Psoas muscle (tissue), 8 donors: ENCODE measurements around the gene F9. TPM values are rescaled to one million over a fixed set of nuclear protein-coding genes. Genes with fewer than 3 reads are reported as not detected.

Experiments used
- ATAC-seq, 4 donors: fragments of 200-7000 bp; cut with Tn5 transposase; one replicate each; pipeline ENCODE4 v1.9.1; 2020; ENCODE audit warnings: moderate library complexity in 3 of 4, mild to moderate bottlenecking in 2 of 4
- DNase-seq, 2 donors: peaks; one replicate each; pipeline ENCODE4 v3.0.0-alpha.2; 2020
- H3K27ac ChIP-seq: fragments of 200-600 bp; one replicate; pipeline ENCODE4 v1.8.0; 2022
- H3K27me3 ChIP-seq, 3 donors: fragments of 200-600 bp in 1 of 3; one replicate each; pipeline versions ENCODE4 v1.6.1 to v1.8.0; 2013 to 2022; ENCODE audit warnings: low read length in 2 of 3, mild to moderate bottlenecking in 2 of 3, moderate library complexity in 1 of 3; ENCODE audit not compliant: insufficient read depth in 3 of 3
- H3K36me3 ChIP-seq, 2 donors: fragments of 200-600 bp in 1 of 2; one replicate each; pipeline versions ENCODE4 v1.6.1 to v1.8.0; 2013 to 2022; ENCODE audit warnings: low read depth in 1 of 2, mild to moderate bottlenecking in 1 of 2, moderate library complexity in 1 of 2; ENCODE audit not compliant: insufficient read depth in 1 of 2
- H3K4me1 ChIP-seq: fragments of 200-600 bp; one replicate; pipeline ENCODE4 v1.8.0; 2022
- H3K4me3 ChIP-seq: fragments of 200-600 bp; one replicate; pipeline ENCODE4 v1.8.0; 2022; ENCODE audit warnings: mild to moderate bottlenecking
- H3K9me3 ChIP-seq: fragments of 200-600 bp; one replicate; pipeline ENCODE4 v1.8.0; 2022
- CTCF ChIP-seq: fragments of 200-600 bp; IDR thresholded peaks from one replicate; pipeline ENCODE4 v1.8.0; 2022; ENCODE audit warnings: antibody characterized with exemption
- WGBS, 3 donors: extraction: QIAGEN DNeasy Blood & Tissue Kit; methylation state at CpG; one replicate each; pipeline versions ENCODE4 v1.1.6 to v1.1.7; 2013; 5-methylcytosine and 5-hydroxymethylcytosine counted together
- intact Hi-C, 2 donors: fragments of 100-400 bp; cut with DNase I; formaldehyde crosslinking; loops; one replicate each; pipeline versions ENCODE4 v1.11.0 to v1.14.2; 2022
- polyA plus RNA-seq, 3 donors: library from polyadenylated mRNA; stranded (reverse); fragments of 200-250 nt; gene quantifications; one replicate each; pipeline ENCODE4 v1.2.3, GENCODE V29; 2013
- total RNA-seq, 4 donors: library from RNA; stranded (reverse); fragmentation: NEBNext Ultra II Directional in 2 of 4; extraction: Animal tissue kit (Norgen Biotek cat#: 25700) in 2 of 4; gene quantifications; one replicate each; pipeline versions ENCODE4 v1.2.1 to v1.2.4, GENCODE V29; 2021 to 2023
- donor health status: healthy with polysubstance abuse.
- donor health status: DM: no; HTN: no; CAD: no; lungs with moderate emphysema.
- donor health status: Bipolar disorder and iron deficiency.
- donor health status: healthy.
- donor health status: DM: yes; HTN: yes; CAD: no.
- donor health status: DM: no; HTN: no; CAD: no.
- donor health status: DM: no; HTN: no; CAD: no.
- donor health status: DM: yes; HTN: yes; CAD: no.

Gene F9
- total and polyA plus RNA-seq, 7 donors = not detected

- H3K9me3 ChIP-seq = no peaks in the 10 kb centered on the region
- H3K4me3 ChIP-seq = no peak overlapping the region
- H3K27ac ChIP-seq = no peak overlapping the region
- DNase-seq (no peak), ATAC-seq (no peak)
- no peaks in the 10 kb centered on the region for H3K27me3 ChIP-seq
- no peaks in the 10 kb centered on the region for H3K36me3 ChIP-seq
- 55 to 68% (median 61%) methylated on average over 1 of the region's 1 CpG for WGBS, 3 donors
- no peaks in the 10 kb centered on the region for H3K4me1 ChIP-seq
- intact Hi-C loops = no loop called here
- no peak for TF ChIP-seq CTCF
Observed at GRCh38 chrX:139600105-139600504, 69.6 kb downstream of the F9 start.

Other genes with a start within 250 kb of the F9 start
- under 1 TPM in 1 of 4 donors, not detected in 3; 0.14 TPM for gene MCF2, start 177.4 kb downstream of the F9 start, total RNA-seq
- gene MCF2, start 177.4 kb downstream of the F9 start, polyA plus RNA-seq = under 1 TPM in 1 of 3 donors, not detected in 2; 0.31 TPM